WTC11 (cell line): ENCODE results near the gene REPS2. TPM values are rescaled to one million over a fixed set of nuclear protein-coding genes. Genes with fewer than 3 reads are reported as not detected.

Experiments used
- ATAC-seq: fragments of 200-7000 bp; cut with Tn5 transposase; 2 replicates; pipeline ENCODE4 v1.10.0; 2021; ENCODE audit warnings: mild to moderate bottlenecking, moderate library complexity
- CTCF ChIA-PET: fragments of 300-600 bp; sonication (Branson Sonifier 250); formaldehyde crosslinking; loops from one replicate; lab custom pipeline; 2021; ENCODE audit warnings: antibody characterized with exemption; lab: Charles Lee
- POLR2A ChIA-PET: fragments of 350-600 bp; sonication (Branson Sonifier 250); formaldehyde crosslinking; loops from one replicate; lab custom pipeline; 2021; ENCODE audit warnings: antibody characterized with exemption; lab: Charles Lee
- DNase-seq: peaks from one replicate; pipeline ENCODE4 v3.0.0; 2021; ENCODE audit warnings: low spot score
- H3K27ac Mint-ChIP-seq: 2 replicates; pipeline ENCODE4 v1.8.0; 2021; ENCODE audit warnings: mixed read lengths
- H3K27me3 Mint-ChIP-seq: 2 replicates; pipeline ENCODE4 v1.8.0; 2021; ENCODE audit warnings: low read depth, mild to moderate bottlenecking, moderate library complexity, mixed read lengths
- H3K36me3 Mint-ChIP-seq: 2 replicates; pipeline ENCODE4 v1.8.0; 2021; ENCODE audit warnings: mixed read lengths
- H3K4me1 Mint-ChIP-seq: 2 replicates; pipeline ENCODE4 v1.8.0; 2022; ENCODE audit warnings: mixed read lengths
- H3K4me3 Mint-ChIP-seq: 2 replicates; pipeline ENCODE4 v1.8.0; 2021; ENCODE audit warnings: mild to moderate bottlenecking, moderate library complexity, mixed read lengths
- H3K9me3 Mint-ChIP-seq: 2 replicates; pipeline ENCODE4 v1.8.0; 2021; ENCODE audit warnings: mixed read lengths
- NFYB ChIP-seq: sonication (generic); formaldehyde crosslinking; conservative IDR thresholded peaks from 2 replicates; pipeline ENCODE4 v1.8.0; 2022; ENCODE audit warnings: low read depth, missing genetic modification reagents
- NR2C2 ChIP-seq: sonication (generic); formaldehyde crosslinking; IDR thresholded peaks from 2 replicates; pipeline ENCODE4 v1.8.0; 2022; ENCODE audit warnings: mild to moderate bottlenecking, missing genetic modification reagents
- SP1 ChIP-seq: sonication (generic); formaldehyde crosslinking; conservative IDR thresholded peaks from 2 replicates; pipeline ENCODE4 v1.8.1; 2022; ENCODE audit warnings: missing genetic modification reagents
- ZNF138 ChIP-seq: sonication (generic); formaldehyde crosslinking; conservative IDR thresholded peaks from 2 replicates; pipeline ENCODE4 v1.8.1; 2022; ENCODE audit warnings: mild to moderate bottlenecking, moderate library complexity, missing genetic modification reagents
- ZNF671 ChIP-seq: fragments of 250-450 bp; sonication (Bioruptor Pico); IDR thresholded peaks from 2 replicates; pipeline ENCODE4 v1.8.0; 2021; ENCODE audit warnings: mild to moderate bottlenecking
- total RNA-seq: library from RNA; stranded (reverse); gene quantifications from 3 replicates; pipeline ENCODE4 v1.2.3, GENCODE V29; 2021
- TF ChIP-seq, protein P1 (sequence below): sonication (generic); formaldehyde crosslinking; IDR thresholded peaks from 2 replicates; pipeline ENCODE4 v1.8.0; 2022; ENCODE audit warnings: mild to moderate bottlenecking, missing genetic modification reagents
- TF ChIP-seq, protein P2 (sequence below): fragments of 250-450 bp; sonication (Bioruptor Pico); IDR thresholded peaks from 2 replicates; pipeline ENCODE4 v1.9.0; 2021; ENCODE audit warnings: mild to moderate bottlenecking
- TF ChIP-seq, protein P3 (sequence below): sonication (generic); formaldehyde crosslinking; IDR thresholded peaks from 2 replicates; pipeline ENCODE4 v1.8.1; 2023; ENCODE audit warnings: mild to moderate bottlenecking, missing genetic modification reagents, moderate library complexity
- TF ChIP-seq, protein P4 (sequence below): sonication (generic); formaldehyde crosslinking; IDR thresholded peaks from 2 replicates; pipeline ENCODE4 v1.8.0; 2022; ENCODE audit warnings: mild to moderate bottlenecking, missing genetic modification reagents
- TF ChIP-seq, protein P5 (sequence below): sonication (generic); formaldehyde crosslinking; IDR thresholded peaks from 2 replicates; pipeline ENCODE4 v1.8.1; 2022; ENCODE audit warnings: mild to moderate bottlenecking, moderate library complexity, missing genetic modification reagents
- TF ChIP-seq, protein P6 (sequence below): sonication (generic); formaldehyde crosslinking; IDR thresholded peaks from 2 replicates; pipeline ENCODE4 v1.8.1; 2023; ENCODE audit warnings: mild to moderate bottlenecking, missing genetic modification reagents, borderline replicate concordance
- TF ChIP-seq, protein P7 (sequence below): sonication (generic); formaldehyde crosslinking; IDR thresholded peaks from 2 replicates; pipeline ENCODE4 v1.8.1; 2022; ENCODE audit warnings: low read depth, missing genetic modification reagents, borderline replicate concordance
- TF ChIP-seq, protein P8 (sequence below): sonication (generic); formaldehyde crosslinking; conservative IDR thresholded peaks from 2 replicates; pipeline ENCODE4 v1.8.1; 2023; ENCODE audit warnings: mild to moderate bottlenecking, low read depth, missing genetic modification reagents, moderate library complexity

Gene REPS2
- total RNA-seq, 1 experiment from 2014 or later: 2.2 TPM

DNA sequence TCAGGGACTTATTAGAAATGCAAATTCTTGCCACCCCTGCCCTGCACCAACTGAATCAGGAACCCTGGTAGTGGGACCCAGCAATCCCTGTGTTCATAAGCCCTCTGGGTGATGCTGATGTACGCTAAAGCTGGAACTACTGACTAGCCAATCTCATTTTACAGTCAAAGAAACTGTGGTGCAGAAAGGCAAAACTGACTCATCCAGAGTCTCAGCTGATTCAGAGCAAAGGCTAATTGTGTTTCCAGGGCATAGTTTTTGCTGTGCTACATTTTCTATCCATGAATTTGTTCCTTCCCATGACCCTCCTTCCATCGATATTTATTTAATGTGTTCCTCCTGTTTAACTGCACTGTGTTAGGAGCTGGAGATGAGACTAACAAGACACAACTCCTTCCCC lies 207.5 kb downstream of the REPS2 start (continued):
- TF ChIP-seq, protein P1, sequence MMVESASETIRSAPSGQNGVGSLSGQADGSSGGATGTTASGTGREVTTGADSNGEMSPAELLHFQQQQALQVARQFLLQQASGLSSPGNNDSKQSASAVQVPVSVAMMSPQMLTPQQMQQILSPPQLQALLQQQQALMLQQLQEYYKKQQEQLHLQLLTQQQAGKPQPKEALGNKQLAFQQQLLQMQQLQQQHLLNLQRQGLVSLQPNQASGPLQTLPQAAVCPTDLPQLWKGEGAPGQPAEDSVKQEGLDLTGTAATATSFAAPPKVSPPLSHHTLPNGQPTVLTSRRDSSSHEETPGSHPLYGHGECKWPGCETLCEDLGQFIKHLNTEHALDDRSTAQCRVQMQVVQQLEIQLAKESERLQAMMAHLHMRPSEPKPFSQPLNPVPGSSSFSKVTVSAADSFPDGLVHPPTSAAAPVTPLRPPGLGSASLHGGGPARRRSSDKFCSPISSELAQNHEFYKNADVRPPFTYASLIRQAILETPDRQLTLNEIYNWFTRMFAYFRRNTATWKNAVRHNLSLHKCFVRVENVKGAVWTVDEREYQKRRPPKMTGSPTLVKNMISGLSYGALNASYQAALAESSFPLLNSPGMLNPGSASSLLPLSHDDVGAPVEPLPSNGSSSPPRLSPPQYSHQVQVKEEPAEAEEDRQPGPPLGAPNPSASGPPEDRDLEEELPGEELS: no peak
- TF ChIP-seq ZNF671 (CRISPR knock-in tag) (no peak), NFYB (CRISPR knock-in tag) (no peak), NR2C2 (CRISPR knock-in tag) (no peak), ZNF138 (CRISPR knock-in tag) (no peak)
- TF ChIP-seq, protein P2, sequence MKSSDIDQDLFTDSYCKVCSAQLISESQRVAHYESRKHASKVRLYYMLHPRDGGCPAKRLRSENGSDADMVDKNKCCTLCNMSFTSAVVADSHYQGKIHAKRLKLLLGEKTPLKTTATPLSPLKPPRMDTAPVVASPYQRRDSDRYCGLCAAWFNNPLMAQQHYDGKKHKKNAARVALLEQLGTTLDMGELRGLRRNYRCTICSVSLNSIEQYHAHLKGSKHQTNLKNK: no peak
- TF ChIP-seq, protein P3, sequence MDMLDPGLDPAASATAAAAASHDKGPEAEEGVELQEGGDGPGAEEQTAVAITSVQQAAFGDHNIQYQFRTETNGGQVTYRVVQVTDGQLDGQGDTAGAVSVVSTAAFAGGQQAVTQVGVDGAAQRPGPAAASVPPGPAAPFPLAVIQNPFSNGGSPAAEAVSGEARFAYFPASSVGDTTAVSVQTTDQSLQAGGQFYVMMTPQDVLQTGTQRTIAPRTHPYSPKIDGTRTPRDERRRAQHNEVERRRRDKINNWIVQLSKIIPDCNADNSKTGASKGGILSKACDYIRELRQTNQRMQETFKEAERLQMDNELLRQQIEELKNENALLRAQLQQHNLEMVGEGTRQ (CRISPR knock-in tag): no peak

DNA sequence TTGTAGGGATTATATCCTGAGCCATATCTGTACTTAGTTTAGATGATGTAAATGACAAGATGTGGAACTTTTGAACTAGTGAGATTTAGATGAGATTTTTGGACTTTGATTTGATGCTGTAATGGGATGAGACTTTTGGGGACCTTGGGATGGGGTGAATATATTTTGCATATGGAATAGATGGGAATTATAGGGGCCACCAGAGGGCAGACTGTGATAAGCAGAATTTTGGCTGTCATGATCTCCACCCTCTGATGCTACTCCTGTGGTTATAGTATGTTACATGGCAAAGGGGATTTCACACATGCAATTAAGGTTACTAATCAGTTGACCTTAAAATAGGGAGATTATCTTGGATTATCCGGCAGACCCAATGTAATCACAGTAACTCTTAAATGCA lies 214.5 kb downstream of the REPS2 start:
- Mint-ChIP-seq H3K27me3 (no peaks in the 10 kb centered on the region; the same call in 1 of the 2 replicates), H3K4me1 (0 out of 2 replicates have a peak, but pooled peaks cover 5% of the 10 kb centered on the region), H3K9me3 (peaks cover 46% of the 10 kb centered on the region), H3K27ac (no peak overlapping the region), H3K4me3 (no peak overlapping the region), H3K36me3 (peaks cover 42% of the 10 kb centered on the region)
- TF ChIP-seq, protein P4, sequence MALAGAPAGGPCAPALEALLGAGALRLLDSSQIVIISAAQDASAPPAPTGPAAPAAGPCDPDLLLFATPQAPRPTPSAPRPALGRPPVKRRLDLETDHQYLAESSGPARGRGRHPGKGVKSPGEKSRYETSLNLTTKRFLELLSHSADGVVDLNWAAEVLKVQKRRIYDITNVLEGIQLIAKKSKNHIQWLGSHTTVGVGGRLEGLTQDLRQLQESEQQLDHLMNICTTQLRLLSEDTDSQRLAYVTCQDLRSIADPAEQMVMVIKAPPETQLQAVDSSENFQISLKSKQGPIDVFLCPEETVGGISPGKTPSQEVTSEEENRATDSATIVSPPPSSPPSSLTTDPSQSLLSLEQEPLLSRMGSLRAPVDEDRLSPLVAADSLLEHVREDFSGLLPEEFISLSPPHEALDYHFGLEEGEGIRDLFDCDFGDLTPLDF: no peak
- TF ChIP-seq, protein P3 (CRISPR knock-in tag): no peak
- TF ChIP-seq, protein P5, sequence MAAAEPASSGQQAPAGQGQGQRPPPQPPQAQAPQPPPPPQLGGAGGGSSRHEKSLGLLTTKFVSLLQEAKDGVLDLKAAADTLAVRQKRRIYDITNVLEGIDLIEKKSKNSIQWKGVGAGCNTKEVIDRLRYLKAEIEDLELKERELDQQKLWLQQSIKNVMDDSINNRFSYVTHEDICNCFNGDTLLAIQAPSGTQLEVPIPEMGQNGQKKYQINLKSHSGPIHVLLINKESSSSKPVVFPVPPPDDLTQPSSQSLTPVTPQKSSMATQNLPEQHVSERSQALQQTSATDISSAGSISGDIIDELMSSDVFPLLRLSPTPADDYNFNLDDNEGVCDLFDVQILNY: no peak
- TF ChIP-seq, protein P6, sequence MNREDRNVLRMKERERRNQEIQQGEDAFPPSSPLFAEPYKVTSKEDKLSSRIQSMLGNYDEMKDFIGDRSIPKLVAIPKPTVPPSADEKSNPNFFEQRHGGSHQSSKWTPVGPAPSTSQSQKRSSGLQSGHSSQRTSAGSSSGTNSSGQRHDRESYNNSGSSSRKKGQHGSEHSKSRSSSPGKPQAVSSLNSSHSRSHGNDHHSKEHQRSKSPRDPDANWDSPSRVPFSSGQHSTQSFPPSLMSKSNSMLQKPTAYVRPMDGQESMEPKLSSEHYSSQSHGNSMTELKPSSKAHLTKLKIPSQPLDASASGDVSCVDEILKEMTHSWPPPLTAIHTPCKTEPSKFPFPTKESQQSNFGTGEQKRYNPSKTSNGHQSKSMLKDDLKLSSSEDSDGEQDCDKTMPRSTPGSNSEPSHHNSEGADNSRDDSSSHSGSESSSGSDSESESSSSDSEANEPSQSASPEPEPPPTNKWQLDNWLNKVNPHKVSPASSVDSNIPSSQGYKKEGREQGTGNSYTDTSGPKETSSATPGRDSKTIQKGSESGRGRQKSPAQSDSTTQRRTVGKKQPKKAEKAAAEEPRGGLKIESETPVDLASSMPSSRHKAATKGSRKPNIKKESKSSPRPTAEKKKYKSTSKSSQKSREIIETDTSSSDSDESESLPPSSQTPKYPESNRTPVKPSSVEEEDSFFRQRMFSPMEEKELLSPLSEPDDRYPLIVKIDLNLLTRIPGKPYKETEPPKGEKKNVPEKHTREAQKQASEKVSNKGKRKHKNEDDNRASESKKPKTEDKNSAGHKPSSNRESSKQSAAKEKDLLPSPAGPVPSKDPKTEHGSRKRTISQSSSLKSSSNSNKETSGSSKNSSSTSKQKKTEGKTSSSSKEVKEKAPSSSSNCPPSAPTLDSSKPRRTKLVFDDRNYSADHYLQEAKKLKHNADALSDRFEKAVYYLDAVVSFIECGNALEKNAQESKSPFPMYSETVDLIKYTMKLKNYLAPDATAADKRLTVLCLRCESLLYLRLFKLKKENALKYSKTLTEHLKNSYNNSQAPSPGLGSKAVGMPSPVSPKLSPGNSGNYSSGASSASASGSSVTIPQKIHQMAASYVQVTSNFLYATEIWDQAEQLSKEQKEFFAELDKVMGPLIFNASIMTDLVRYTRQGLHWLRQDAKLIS (CRISPR knock-in tag): no peak
- TF ChIP-seq, protein P7, sequence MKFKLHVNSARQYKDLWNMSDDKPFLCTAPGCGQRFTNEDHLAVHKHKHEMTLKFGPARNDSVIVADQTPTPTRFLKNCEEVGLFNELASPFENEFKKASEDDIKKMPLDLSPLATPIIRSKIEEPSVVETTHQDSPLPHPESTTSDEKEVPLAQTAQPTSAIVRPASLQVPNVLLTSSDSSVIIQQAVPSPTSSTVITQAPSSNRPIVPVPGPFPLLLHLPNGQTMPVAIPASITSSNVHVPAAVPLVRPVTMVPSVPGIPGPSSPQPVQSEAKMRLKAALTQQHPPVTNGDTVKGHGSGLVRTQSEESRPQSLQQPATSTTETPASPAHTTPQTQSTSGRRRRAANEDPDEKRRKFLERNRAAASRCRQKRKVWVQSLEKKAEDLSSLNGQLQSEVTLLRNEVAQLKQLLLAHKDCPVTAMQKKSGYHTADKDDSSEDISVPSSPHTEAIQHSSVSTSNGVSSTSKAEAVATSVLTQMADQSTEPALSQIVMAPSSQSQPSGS (CRISPR knock-in tag): no peak
- TF ChIP-seq, protein P8, sequence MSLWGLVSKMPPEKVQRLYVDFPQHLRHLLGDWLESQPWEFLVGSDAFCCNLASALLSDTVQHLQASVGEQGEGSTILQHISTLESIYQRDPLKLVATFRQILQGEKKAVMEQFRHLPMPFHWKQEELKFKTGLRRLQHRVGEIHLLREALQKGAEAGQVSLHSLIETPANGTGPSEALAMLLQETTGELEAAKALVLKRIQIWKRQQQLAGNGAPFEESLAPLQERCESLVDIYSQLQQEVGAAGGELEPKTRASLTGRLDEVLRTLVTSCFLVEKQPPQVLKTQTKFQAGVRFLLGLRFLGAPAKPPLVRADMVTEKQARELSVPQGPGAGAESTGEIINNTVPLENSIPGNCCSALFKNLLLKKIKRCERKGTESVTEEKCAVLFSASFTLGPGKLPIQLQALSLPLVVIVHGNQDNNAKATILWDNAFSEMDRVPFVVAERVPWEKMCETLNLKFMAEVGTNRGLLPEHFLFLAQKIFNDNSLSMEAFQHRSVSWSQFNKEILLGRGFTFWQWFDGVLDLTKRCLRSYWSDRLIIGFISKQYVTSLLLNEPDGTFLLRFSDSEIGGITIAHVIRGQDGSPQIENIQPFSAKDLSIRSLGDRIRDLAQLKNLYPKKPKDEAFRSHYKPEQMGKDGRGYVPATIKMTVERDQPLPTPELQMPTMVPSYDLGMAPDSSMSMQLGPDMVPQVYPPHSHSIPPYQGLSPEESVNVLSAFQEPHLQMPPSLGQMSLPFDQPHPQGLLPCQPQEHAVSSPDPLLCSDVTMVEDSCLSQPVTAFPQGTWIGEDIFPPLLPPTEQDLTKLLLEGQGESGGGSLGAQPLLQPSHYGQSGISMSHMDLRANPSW (CRISPR knock-in tag): no peak
- TF ChIP-seq SP1 (CRISPR knock-in tag): no peak
- DNase-seq: no peak
- POLR2A ChIA-PET: no interaction called here
- ATAC-seq: peak; percentile 26; the same call in 1 of the 2 replicates
- CTCF ChIA-PET: no interaction called here
